NCI-H146 treated with DMSO at 0.1 percent for 48 hours (cell line): Measurements from ENCODE around the gene CCDC59.
"Not testable (repeated sequence)": the region's sequence is repeated elsewhere in the genome, so short reads cannot be mapped to it uniquely, and the experiment has no call there.

ENCODE experiments used
- DNase-seq: peaks from one replicate; lab custom pipeline; 2025; ENCODE audit not compliant: unreplicated experiment; lab: John Stamatoyannopoulos, UW

The CCDC59 gene, protein sequence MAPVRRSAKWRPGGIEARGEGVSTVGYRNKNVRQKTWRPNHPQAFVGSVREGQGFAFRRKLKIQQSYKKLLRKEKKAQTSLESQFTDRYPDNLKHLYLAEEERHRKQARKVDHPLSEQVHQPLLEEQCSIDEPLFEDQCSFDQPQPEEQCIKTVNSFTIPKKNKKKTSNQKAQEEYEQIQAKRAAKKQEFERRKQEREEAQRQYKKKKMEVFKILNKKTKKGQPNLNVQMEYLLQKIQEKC

DNA sequence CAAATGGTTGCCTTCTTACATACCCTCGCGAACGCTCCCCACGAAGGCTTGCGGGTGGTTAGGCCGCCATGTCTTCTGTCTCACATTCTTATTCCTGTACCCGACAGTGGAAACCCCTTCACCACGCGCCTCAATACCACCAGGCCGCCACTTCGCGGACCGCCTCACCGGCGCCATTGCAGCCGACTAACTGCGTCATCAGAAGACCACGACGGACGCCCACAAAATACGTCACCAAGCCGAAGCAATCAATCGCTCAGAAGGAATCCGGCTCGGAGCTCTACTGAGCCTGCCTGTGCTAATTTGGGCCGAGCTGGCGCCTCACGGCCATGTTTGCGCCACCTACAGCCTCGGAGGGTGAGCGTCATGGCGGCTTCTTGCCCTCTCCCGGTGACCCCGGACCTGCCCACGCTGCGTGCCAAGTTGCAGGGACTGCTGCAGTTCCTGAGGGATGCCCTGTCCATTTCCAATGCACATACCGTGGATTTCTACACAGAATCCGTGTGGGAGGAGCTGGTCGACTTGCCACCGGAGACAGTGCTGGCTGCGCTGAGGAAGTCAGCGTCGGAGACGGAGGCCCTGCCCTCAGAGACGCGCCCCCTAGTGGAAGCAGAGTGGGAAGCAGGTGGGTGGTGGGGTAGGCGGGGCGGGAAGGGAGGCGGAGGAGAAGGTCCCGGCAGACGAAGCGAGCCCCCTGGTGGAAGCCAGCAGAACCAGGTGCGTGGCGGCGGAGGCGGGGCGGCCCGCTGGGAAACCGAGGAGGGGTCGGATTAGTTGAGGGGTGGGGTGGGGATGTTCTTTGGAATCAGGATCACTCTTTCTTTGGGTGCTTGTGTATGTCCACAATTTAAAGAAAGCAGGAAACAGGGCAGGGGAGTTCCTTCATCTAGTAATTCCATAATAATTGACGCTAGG is at the start of gene CCDC59, which contains the start of gene METTL25:
Gene CCDC59, minus strand, starts transcription at position 188 of the 915 bp plus-strand sequence. Its CDS starts 11 bp downstream, at position 177.
Gene METTL25, plus strand, starts transcription at position 330 of the 915 bp plus-strand sequence. Its CDS starts 37 bp downstream, at position 367.
- peak; percentile 93 for DNase-seq

DNA sequence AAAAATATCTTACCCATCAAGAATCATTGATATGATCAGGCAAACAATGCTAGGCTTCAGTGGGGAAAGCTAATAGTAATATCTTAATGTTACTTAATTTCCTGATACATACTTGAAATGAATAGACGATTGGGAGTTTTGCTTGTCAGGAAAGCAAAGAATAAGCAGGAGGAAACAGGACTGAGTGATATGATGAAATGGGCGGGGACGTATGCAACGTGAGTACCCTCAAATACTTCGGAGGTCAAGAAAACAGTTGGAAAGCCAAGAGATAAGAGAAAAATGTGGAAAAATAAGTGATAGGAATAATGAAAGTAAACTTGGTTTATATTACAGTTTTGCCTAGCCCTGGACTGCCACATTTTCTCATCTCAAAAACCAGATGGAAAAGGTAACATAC is 49.3 kb upstream of the CCDC59 start:
- no peak for DNase-seq

DNA sequence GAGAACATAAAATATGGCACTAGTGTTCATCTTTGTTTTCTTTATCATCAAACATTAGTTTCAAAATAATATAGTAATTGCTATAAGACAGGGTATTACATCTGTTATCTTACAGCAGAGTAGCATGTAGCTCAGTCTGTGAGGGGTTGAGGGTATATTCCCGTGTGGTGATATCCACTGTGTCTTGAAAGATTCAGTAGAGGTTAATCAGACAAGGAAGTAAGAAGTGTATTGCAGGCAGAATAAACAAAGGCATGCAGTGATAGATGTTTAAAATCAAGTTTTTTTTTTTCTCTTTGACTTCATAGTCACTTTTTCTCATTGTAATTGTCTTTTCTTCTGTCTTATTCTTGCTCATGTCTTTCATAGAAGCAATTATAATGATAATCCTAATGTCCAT is 48.5 kb upstream of the CCDC59 start:
- DNase-seq: no peak

DNA sequence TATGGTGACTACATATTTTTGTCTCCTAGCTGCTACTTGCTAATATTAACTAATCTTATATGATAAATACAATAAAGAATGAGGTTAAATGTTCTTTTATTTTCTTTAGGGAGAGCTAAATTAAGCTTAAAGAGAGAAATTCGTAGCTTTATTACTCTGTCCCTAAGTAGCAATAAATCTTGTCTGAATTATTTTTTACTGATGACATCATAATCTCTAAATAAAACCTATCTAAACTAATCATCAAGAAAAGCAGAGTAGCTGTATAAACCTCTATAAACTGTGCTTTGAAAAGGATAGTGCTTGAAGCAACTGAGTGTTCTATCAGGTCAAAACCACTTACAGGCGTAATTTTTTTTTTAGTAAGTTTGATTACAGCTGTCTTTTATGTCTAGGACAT is 42.6 kb upstream of the CCDC59 start:
- DNase-seq: no peak

DNA sequence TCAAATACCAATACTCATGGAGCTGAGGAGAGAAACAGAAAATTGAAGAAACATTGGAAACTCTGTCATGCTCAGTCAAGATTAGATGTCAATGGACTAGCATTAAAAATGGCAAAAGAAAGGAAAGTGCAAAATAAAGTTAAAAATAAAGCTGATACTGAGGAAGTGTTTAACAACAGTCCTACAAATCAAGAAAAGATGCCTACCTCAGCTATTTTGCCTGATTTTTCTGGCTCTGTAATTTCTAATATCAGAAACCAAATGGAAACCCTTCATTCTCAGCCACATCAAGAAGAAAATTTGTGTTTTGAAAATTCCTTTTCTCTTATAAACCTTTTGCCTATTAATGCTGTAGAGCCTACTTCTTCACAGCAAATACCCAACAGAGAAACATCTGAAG is 40.7 kb upstream of the CCDC59 start:
- DNase-seq: no peak

DNA sequence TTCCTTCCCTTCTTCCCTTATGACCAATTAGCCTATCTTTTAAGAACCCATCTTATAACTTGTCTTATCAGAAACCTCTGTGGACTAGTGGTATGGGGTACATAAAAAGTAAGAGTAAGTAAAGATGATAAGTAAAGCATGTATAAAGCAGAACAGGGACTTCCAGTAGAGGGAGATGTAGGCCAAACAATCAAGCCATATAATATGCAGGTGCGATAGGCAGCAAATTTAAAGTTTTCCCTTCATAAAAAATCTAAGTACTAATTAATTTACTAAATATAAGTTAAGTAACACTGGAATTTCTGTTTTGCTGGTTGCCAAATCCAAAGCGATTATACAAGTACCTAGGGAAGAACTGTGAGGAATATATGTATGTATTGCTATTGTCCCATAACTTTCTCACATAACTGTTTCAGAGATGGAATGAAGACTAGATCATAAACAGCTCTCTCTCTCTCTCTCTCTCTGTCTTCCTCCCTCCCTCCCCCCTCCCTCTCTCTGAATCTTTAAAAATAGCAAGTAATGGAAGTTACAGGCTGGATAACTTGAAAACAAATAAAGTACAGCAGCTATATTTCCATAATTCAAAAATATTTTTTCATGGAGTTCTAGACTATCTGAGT is 25.9 kb upstream of the CCDC59 start:
- DNase-seq: peak; percentile 28

DNA sequence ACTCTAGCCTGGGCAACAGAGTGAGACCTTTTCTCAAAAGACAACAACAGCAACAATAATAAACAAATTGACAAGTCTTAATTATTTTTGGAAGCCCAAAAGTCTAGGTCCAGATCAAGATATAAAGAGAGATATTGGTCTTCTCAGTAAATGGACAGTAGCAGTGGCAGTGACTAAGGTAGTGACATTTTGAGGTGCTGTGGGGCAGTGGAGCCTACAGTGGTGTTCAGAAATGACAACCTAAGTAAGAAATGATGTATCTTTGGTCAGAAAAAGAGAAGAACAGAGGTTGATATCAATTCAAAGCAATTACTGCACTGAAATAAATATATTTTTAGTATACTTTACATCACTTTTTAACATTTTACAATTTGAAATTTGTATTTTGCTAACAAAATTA is 20.8 kb upstream of the CCDC59 start:
- DNase-seq: no peak

DNA sequence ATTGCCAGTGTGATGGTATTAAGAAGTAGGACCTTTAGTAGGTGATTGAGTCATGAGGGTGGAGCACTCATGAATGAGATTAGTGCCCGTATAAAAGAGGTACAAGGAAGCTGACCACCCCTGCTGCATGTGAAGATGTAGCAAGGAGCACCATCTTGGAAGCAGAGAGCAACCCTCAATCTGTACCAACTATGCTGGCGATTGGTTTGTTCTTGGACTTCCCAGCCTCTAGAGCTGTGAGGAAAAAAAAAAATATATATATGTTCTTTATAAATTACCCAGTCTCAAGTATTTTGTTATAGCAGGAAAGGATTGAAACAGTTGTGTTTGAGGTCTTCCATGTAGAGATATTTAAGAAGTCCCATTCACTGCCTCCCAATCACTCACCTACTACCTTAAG is 17.0 kb upstream of the CCDC59 start:
- DNase-seq: no peak

DNA sequence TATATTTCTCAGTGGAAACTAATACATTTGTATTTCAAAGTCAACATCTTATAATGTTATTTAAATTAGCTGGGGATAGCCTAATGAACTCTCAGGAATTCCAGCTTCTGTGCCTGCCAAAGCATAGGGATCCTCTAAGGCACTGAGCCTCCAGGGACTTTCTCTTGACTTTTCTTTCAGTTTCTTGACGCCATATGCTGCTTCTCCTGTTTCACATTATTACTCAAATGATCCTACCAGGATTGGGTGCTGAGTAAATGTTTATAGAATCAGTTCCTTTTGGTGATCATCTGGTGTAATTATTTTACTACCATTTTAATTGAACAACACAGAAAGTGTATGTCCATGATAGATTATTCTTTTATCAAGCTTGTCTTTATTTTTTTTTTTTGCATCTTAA is 8.0 kb upstream of the CCDC59 start:
- no peak for DNase-seq

DNA sequence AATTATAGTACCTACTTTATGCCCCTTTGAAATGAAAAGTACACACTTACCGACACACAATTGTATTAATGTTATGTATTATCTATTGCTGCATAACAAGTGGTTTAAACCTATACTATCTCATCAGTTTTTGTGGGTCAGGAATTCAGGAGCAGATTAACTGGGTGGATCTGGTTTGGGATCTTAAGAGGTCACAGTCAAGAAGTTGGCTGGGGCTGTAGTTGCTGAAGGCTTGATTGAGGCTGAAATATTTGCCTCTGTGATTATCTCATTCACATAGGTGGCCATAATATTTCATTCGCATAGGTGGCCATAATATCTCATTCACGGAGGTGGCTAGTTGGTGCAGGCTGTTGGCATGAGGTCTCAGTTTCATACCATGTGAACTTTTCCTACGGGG is 5.8 kb upstream of the CCDC59 start:
- no peak for DNase-seq

DNA sequence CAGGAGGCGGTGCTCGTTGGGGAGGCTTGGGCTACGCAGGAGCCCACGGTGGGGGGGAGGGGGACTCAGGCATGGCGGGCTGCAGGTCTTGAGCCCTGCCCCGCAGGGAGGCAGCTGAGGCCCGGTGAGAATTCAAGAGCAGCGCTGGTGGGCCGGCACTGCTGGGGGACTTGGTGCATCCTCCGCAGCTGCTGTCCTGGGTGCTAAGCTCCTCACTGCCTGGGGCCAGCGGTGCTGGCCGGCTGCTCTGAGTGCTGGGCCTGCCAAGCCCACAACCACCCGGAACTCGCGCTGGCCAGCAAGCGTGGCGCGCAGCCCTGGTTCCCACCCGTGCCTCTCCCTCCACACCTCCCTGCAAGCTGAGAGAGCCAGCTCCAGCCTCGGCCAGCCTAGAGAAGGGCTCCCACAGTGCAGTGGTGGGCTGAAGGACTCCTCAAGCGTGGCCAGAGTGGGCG is 3.3 kb upstream of the CCDC59 start:
- DNase-seq: no peak

DNA sequence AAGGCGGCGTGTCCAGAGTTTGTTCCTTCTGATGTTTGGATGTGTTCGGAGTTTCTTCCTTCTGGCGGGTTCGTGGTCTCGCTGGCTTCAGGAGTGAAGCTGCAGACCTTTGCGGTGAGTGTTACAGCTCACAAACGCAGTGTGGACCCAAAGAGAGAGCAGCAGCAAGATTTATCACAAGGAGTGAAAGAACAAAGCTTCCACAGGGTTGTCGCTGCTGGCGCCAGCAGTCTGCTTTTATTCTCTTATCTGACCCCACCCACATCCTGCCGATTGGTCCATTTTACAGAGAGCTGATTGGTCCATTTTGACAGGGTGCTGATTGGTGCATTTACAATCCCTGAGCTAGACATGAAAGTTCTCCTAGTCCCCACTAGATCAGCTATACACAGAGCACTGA is 2.6 kb upstream of the CCDC59 start:
- DNase-seq: not testable (repeated sequence)

DNA sequence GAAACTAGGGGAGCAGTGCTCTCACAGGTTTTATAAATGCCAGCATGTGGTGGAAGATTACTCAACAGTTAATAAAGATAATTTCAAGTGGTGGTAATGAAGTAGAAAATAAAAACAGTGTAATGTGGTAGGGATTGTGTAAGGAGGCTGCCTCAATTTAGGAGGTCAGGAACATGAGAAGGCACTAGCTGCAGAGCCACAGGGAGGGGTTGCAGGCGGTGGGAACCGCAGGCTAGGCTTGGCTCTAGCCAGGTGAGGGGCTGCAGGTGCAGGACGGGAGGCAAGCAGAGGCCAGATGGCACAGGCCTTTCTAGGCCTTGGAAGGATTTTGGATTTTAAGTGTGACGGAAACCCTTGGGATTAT is 910 bp upstream of the CCDC59 start:
- peak; percentile 27 for DNase-seq

DNA sequence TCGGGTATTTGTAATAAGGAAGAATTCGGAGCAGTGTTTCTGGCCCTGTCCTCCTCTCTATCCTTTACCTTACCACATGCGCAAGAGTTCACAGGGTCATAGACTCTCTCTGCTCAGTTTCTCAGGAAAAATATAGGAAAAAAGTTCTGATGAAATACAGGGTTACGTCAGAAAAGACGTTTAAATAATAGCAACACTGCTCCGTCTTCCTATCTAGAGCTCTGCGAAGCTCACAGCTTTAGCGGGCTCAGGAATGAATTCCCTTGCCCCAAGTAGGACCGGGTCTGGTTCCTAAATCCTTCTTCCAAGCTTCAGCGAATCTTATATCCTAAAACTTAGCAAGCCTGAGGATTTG is 365 bp downstream of the CCDC59 start:
- DNase-seq: no peak

DNA sequence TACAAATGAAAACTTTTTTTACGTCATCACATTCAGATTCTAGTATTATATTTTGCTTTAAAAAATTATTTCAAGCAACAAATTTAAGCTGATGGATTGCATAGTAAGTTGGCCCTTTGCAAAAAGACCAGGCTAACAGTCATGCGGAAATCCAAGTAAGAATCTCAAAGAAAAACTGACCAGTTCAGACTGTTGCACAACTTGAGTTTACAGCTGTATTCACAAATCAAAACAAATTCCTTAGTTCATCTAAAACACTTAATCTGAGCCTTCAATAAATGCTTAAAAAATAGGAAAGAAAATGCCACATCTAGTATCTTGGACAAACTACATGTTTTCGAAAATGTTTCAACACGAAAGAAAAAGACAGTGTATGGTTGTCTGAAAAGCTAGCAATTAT is 847 bp downstream of the CCDC59 start:
- DNase-seq: no peak

DNA sequence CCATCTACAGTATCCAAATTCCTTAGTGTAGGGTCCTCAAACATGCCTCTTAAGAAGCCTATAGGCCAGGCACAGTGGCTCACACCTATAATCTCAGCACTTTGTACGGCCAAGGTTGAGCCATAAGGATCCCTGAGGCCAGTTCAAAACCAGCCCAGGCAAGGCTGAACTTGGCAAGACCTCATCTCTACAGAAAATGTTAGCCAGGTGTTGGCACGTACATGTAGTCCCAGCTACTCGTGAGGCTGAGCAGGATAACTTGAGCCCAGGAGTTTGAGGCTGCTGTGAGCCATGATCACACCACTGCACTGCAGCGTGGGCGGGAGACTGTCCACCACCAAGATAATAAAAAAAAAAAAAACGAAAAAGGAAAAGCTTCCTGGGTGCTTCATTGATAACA is 6.8 kb downstream of the CCDC59 start:
- no peak for DNase-seq

DNA sequence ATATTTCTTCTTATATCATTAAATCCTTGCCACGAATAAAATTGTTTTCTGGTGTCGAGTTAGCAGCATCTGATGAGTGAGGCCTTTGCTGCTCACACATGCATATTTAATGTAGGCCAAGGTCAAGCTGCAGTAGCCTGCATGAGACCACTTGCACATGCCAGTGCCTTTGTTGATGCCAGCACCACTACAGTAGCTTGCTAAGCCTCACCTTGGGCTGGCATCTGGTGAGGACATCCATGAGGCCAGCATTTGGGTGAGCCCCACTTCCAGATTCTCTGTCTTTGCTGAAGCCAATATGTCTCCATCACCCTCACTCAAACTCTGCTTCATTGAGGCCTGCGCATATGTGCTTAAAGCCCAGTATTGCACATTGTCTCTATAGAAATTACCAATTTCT is 8.0 kb downstream of the CCDC59 start:
- no peak for DNase-seq

DNA sequence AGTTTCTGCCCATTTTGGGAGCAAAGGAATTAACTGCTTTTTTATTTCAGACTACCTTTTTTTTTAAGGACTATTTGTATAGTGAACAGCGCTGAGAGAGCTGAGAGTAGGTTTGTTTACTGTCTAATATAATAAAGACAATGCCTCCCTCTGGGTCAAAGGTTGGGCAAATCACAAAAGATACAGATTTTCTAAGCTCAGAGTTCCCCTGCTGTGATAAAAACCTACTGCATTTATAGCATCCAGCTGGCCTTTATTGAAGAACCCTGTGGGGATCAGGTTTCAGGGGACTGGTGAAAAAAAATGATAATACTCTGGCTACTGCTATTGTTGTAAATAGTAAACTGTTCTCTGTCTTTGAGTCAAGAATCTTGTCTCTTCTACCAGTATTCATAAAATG is 28.7 kb downstream of the CCDC59 start:
- DNase-seq: peak; percentile 98

DNA sequence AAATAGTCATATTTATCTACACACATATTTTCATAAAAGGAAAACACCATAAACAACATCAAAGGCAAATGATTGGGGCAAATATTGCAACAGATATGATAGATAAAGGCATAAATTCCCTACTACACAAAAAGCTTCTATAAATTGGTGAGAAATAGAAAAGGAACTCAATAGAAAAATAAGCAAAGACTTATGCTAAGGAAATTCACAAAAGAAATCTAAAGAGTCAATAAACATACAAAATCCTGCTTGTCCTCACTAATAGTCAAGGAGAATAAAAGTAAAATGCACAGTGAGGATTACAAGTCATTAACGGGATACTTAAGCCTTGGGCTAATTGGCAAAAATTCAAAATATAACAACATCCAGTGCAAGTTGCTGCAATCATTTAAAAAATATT is 30.3 kb downstream of the CCDC59 start:
- DNase-seq: no peak

DNA sequence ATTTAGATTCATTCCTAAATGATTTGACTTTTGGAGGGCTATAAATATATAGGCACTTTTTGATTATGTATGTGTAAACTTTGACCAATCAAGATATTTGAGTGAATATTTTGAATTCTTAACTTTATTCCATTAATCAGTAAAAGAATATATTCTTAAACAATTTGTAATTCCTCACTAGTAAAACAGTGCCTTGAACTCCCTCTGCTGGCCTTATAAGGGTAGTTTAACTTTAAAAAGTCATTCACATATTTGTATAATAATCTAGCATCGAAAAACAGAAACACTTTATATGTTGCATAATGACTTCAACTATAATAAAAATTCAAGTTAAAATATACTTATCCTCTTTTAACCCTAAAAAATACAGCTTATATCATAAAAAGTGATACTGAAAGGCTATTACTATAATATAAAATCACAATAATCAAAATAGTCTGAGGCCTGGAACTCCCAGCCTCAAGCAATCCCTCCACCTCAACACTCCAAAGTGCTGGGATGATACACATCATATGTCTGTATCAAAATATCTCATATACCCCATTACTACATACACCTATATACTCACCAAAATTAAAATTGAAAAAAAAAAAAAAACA is 31.2 kb downstream of the CCDC59 start:
- peak; percentile 58 for DNase-seq

DNA sequence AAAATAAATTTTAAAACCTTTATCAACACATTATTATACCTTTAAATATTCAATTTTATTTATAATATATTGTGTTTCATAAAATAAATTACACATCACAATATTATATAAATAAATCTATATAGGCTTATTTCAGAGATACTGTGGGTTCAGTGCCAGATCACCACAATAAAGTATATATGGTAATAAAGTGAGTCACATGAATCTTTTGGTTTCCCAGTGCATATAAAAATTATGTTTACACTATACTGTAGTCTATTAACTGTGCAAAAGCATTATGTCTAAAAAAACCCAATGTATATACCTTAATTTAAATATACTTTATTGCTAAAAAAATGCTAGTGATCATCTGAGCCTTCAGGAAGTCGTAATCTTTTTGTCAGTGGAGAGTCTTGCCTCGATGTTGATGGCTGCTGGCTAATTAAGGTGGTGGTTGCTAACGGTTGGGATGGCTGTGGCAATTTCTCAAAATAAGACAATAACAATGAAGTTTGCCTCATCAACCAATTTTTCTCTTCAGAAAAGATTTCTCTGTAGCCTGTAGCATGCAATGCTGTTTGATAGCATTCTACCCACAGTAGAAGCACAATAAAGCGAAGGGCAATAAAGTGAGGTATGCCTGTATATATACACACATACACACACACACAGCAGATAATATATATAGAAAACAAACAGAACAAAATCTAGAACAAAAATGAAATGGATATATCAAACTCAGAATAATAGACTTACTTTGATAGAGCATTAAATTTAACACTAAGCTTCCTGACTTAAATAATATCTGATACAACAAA is 32.4 kb downstream of the CCDC59 start:
- DNase-seq: no peak
